DMS79 (cell line): Measurements from ENCODE around the gene MYOM1.

Experiments
- DNase-seq: peaks from one replicate; lab custom pipeline; 2025; lab: John Stamatoyannopoulos, UW

The MYOM1 gene

DNA sequence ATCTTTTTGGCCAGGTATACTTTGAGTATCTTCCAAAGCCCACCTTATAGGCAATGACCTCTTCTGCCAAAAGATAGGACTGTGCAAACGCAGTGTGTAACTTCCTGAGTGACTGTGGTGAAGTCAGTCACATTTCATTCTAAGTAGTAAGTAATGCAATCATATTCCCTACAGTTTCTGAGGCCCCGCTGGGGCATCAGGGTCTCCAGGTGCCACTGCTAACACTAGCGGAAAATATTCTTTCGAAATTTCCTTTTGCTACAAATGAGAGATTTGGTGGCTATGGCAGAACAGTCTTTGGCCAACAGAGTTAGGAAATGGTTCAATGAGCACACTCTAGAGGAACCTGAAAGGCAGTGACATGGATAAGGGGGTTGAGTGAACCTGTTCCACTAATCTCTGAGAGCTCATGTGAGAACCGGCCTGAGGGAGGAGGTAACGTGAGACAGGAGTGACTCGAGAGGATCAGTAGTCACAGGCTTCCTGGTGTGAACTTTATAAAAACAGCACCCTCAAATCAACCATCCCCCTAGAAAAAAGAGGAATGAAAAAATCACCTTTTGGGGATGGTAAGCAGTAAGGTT lies 104.2 kb downstream of the MYOM1 start:
- no peak for DNase-seq

DNA sequence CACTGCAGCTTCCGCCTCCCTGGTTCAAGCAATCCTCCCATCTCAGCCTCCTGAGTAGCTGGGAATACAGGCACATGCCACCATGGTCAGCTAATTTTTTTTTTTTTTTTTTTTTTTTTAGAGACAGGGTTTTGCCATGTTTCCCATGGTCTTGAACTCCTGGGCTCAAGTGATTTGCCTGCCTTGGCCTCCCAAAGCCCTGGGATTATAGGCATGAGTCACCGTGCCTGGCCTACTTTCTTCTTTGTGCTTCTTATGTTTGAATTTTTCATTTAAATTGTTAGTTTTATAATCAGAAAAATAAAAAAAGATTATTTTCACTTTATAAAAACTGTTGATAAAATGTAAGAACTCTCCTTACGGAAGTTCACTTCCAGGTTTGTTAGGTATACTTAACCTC lies 105.3 kb downstream of the MYOM1 start:
- DNase-seq = no peak

DNA sequence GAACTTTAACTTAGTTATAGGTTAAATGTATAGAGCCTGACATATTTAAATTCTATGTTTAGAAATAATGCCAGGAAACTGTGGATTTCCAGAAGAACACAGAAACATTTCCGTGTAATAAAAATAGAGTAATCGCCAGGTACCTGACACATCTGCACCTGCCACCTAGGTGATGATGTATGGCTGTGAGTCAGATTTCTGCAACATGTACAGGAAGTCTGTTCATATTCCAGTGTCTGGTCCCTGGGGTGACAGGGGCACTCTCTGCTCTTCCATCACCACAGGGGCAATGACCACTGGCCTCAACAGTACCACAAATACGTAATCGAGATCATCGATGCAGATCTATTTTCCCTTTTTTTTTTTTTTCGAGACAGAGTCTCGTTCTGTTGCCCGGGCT lies 105.7 kb downstream of the MYOM1 start:
- DNase-seq = no peak

DNA sequence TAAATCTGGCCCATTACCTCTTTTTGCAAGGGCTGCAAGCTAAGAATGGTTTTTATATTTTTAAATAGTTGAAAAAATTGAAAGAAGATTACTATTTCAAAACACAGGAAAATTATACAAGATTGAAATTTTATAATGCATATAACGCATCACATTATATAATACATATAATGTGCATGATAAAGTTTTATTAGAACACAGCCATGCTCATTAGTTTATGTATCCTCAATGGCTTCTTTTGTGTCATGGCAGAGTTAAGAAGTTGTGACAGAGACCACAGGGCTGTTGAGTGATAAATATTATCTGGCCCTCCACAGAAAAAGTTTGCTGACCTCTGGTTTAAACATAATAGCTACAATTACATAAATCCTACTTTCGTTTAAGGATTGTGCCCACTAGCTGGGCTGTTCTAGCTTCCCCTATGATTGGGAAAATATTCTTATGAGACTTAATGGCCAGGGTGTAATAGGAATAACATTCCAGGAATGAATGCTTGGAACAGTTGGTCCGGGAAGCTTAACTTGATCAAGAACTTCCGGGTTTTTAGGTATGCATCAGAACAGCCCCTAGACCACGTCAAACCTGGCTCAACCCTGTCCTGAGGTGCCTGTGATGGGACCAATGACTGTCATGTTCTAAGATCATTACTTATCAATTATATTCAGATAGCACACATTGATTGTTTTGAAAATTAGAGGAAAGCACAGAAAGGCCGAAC lies 108.1 kb downstream of the MYOM1 start:
- DNase-seq = no peak

DNA sequence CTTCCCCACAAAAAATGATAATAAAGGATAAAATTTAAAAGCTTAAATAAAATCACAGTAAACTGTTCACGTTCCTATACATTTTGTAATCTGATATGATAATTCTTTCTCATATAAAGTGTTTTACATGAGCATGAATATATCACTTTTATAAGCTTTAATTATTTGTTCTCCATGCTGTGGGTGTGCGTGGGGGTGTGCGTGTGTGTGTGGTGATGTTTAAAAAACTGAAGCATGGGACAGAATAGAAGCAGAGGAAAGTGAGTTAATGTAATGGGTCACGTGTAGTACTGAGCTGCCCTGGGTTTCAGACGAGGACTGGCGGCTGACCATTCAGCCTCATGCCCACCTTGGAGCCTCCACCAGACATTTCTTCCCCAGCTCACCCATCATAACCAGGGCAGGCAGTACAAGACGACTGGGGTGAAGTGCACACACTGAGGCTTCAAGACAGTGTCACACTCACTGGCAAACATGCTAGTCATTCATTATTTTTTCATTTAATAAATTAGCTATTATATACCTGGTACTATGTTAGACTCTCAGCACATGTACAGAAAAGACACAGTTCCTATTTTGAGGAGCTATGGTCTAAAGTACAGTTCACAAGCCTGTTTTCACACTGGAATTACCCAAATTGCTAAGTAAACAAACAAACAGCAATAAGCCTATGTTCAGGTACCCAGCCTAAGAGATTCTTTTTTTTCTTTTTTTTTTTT lies 109.6 kb downstream of the MYOM1 start:
- DNase-seq = no peak

DNA sequence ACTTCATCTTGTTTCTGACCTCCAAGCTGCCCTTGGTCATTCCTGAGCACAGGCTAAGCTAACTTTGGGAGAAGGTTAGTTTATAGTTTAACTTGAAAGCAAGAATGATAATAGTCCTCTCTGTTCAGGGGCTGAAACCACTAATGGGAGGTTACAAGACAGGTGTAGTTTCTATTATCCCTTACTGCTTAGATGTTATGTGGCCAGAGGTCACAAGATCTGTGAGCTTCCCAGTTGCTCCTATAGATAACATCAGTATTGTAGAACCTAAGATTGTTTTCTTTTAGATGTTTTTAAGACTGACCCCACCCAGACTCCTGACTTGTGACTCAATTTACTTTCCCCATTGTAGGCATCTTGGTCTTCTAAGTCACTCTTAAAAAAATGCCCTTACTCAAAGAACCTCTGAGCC lies 112.0 kb downstream of the MYOM1 start:
- DNase-seq = no peak

DNA sequence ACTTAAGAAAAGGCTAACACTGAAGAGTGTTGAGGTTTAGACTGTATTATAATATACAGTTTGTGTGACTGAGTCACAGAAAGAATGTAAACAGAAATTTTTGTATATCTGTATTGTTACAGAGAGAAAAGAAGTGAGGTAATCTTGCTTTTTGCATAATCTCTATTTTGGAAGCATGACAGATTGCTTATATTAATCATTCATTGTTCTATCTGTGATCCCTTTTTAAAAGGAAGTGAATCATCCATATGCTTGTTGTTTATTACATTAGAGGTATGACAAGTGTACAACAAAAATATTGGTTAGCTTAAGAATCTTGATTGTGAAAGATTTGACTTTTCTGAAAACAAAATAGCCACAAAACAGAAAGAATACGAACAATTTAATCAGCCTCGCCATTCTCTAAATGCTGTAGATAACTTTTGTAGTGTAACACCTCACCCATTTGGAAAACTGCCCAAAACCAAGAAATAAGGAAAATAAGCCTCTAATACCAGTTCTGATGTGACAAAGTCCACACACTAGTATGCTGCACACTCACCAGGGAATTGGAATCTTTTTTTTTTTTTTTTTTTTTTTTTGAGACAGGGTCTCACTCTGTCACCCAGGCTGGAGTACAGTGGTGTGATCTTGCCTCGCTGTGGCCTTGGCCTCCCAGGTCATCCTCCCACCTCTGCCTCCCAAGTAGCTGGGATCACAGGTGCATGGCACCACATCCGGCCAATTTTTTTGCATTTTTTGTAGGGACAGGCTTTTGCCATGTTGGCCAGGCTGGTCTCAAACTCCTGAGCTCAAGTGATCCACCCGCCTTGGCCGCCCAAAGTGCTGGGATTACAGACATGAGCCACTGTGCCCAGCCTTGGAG lies 115.3 kb downstream of the MYOM1 start:
- DNase-seq = no peak

DNA sequence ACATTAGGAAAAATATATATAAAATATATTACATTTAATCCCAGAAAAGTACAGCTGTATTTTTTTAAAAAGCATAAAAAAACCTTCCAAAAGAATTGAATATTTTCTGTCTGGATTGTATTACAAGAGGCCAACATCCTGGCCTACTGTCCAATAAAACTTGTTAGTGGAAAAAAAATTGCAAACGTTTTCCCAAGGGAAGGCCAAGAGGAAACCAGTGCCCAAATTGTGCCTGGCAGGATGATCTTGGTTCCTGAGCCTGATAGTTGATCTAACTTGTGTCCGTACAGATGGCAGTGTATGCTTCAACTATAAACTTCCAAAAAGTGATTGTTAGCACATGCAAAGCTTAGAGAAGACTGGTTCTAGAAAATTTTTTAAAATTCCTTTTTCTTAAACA lies 116.2 kb downstream of the MYOM1 start:
- no peak for DNase-seq

DNA sequence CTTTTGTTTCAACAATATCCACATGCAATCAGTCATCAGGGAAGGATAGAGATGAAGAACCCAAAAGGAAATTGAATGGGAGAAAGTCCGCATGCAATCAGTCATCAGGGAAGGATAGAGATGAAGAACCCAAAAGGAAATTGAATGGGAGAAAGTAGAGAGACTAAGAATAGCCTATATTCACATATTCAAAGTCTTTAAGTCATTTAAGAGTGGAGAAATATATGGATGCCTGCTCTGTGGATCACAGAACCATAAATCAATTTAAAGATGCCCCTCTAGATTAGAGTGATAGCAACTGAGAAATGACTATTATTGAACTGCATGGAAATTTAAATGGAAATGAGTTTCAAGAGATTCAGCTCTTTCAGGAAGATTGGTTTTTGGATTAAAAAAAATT lies 116.8 kb downstream of the MYOM1 start:
- no peak for DNase-seq

DNA sequence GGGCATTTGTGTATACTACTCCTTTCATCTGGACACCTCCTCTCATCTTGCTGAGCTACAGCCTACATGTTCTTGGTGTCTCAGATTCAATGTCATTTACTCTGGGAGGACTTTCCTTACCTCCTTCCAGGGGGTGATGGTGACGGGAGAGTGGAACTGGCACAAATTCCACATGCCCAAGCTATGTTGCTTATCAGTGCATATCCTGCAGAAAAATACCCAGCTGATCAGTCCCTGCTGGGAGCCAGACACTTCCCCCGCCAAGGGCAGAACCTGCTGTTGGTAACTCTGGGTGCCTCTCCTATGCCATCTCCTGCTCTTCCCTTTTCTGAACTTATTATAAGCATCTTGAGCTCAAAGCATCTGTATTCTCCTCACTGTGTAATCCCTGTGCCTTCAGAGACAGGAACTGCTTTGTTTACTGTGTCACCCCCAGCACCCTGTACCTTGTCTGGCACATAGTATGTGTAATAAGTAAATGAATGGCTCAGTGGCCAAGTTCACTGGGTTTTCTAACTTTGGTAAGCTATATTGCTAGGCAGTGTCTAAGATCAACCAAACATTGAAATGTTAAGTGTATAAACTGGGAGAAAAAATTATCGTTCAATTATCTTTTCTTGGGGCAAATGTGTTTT lies 119.2 kb downstream of the MYOM1 start:
- no peak for DNase-seq

DNA sequence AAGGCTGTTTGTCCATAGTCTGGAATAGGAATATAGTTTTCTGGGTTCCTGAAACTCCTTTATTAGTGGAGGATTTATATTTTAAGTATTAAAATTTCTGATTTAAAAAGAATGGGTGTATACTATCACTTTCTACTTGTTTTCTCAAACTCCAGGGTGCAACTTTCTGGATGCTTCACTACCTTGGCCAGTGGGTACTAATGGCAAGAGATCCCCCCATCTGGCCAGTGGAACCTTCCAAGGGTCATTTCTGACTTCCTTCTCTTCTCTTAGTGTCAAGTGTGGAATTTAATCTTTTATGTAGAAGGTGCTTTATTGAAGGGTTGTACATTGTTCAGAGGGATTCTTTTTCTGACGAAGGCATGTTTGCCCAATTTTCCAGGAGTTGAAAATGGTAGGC lies 120.4 kb downstream of the MYOM1 start:
- no peak for DNase-seq

DNA sequence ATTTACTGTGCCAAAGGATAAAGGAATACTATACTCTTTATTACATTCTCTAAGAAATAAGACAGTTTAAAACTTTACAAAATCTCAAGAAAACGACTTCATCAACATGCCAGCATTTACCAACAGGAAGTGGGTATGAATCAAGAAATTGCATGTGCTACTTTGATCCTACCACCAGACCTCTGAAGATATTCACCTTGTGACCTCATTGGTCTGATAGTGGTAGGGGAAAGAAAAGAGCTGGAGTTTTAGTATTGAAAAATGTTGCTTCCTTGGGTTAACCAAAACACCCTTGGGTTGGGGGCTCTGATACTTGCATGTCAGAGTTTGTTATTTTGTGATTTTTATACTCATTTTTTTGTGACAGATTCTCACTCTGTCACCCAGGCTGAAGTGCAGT lies 122.7 kb downstream of the MYOM1 start:
- no peak for DNase-seq

DNA sequence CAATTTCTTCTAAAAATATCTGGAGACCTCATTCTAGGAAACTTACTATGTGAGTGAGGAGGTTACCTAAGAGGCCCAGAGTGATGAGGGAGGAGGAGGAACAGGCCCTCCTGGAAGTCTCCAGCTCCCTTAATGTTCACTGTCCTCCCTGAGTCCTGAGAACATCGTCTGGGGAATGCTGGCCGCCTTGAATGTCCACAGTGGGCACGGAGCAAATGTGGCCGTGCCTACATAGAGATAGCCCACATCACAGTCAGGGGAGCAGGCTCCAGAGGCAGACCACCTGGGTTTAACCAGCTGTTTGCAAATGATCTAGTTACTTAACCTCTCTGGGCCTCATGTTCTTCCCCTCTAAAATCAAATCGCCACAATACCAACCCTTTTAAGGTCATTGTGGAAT lies 123.8 kb downstream of the MYOM1 start:
- DNase-seq = no peak

DNA sequence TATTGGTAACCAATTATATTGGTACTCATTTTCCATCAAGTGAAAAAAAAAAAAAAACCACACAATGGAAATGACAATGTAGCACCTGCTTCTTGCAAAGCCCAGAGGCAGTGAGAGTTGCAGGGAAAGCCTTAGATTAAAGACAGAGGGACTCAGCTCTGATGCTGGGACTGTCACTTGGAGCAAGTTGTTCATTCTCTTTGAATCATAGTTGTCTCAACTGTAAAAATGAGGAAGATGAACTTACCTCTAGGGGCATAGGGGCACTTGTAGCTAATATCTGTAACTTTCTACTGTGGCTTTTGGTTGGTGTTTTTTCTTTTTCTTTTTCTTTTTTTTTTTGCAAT lies 125.5 kb downstream of the MYOM1 start:
- DNase-seq = peak; percentile 65

DNA sequence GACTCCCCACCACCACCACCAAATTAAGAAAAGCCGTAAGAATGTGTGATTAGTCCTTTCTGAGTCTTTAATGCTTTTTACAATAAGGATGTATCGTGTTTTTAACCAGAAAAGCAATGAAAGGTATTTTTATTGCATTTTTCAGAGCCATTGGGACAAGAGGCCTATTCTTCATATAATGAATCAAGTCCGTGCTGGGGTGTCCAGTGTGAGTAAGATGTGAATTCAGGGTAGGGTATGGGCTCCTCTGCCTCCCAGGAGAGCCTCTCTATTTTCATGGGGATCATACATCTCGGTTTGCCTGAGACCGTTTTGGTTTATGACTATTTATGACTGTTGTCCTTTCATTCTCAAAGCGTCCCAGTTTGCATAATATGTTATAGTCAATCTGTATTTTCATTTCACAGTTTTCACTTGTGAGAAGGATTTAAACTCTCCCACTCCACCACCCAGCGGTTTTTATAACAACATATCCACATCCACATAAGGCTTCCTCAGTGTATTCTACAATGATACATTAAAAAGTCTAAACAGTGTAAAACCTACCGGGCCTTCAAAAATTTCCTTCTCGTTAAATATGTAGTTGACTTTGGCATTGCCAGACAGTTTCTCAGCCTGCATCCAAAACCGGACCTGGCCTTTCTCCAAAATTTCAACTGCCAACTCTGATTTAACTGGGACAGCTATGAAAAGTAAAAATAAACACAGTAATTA lies 126.0 kb downstream of the MYOM1 start:
- no peak for DNase-seq

DNA sequence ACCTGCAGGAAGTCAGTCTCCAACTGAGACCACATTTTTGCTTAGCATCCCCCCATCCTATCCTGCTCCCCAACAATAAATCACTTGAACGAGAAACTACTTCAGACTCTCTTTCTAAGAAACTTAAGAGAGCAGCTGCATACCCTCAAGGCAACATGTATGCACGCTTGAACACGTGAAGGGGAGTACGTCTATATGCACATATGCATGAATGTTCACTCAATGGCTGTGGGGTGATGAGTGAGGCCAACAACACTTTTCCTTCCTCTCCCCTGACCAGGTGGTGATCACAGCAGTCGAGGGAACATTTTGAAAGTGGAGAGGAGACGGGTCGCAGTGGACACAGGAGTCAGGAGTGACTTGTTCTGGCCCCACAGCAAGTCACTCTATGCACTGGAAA lies 127.0 kb downstream of the MYOM1 start:
- no peak for DNase-seq

DNA sequence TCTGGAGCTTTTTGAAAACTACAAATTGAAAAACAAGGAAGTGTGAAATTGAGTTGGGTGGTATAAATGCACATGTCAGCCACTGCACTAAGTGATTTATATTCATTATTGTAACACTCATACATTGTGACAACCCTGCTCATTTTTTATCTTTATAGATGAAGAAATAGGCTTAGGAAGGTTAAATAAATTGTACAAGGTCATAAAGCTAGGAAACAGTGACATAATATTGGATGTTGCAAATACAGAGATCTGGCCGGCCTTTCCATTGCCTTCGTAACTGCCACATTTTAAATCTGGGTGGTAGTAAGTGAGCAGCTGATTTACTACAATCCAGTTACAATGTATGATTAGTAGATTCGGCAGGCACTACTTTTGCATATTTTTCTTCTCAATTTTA lies 130.2 kb downstream of the MYOM1 start:
- no peak for DNase-seq

DNA sequence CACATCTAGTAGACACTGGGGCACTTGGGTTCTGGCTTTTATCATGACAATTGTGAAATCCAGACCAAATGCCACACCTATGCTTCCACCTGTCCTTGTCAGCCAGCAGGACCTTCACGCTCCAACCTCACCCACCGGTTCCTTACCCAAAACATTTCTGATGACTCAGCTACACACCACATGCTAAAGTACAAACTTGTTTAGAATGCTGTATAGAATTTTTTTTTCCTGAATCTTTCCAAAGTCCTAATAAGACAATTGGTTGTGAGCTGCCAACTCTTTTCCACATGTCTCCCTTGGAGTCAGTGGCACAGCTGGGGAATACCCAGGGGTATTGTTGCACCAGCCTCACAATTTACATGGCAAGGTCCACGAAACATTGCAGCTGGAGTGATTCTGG lies 131.3 kb downstream of the MYOM1 start:
- DNase-seq = no peak

DNA sequence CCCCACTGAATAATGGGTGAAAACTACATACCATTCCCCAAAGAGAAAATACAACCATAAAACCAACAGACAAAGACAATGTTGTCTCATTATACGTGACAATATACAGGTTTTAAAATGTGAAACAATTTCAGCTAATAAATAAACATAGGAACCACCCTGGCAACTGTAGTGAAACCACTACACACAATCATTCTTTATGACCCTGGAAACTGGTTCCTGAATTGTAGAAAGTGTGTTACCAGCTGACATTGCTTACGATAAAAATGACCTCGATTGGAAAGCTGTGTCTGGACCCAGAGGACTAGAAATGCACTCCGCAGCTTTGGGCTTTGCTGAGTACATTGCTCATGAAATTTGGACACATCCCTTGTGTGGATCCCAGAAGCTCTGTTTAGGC lies 132.9 kb downstream of the MYOM1 start:
- DNase-seq = no peak

DNA sequence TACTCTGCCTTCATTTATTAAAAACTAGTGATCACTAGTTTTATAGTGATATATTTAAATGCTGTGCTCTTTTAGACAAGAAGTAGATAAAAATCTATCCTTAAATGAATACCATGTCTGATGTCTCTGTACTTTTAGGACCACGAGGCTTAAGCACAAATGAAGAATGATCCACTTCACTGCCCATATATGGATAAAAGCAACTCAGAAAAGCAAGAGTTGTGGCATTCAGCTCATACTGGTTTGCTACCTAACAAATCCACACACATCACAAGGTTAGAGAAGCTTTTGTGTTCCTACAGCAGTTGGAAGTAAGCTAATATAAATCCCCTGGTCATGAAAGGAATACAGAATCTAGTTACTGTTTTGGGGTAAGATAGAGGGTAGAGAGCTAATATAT lies 134.2 kb downstream of the MYOM1 start:
- DNase-seq = no peak

DNA sequence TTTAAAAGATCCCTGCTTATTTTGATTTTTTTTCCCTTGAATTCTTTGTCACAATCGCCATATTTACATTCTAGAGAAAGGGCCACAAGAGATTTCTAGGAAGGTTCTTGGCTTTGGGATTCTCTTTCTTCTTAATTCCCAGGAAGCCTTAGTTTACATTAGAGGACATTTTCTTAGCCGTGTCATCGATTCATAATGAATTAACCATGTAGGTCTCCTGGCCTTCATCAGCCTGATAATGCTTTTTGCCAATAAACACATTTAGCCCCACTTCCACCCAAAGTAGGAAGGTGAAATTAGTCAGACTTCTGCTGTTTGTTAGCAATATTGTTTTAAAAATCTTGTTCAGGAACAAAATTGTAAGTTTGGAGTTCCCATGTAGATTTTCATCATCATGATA lies 135.6 kb downstream of the MYOM1 start:
- no peak for DNase-seq

DNA sequence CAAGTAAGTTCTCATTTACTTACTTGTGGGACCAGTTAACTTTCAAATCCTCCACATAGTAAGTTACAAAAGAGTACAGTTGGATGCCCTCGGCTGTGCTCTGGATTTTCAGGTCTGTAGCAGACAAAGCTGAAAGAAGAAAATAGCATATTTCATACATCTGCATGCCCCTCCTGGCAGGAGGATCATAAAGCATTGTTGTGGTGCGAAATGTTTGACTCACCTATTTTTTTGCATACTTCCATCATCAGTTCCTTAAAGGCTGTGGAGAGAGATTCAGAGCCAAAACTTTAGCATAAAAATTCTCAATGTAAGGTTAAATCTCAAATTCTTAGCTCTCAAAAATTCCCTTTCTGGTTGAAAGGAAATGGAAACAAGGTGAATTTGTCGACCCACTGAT lies 136.0 kb downstream of the MYOM1 start:
- DNase-seq = no peak
